K562 (cell line): ENCODE results near the gene CORT. TPM values are rescaled to one million over a fixed set of nuclear protein-coding genes. Genes with fewer than 3 reads are reported as not detected.

Source experiments
- ATAC-seq: fragments of 200-7000 bp; cut with Tn5 transposase; 3 replicates; pipeline ENCODE4 v1.9.1; 2020; ENCODE audit warnings: moderate library complexity
- BruUV-seq: library from RNA; stranded (reverse); fragments of 400-500 nt; replicated peaks from 2 replicates; lab custom pipeline; 2021; lab: Mats Ljungman, UMichigan
- CTCF ChIA-PET: fragments of 300-600 bp; formaldehyde crosslinking; extraction: SDS; loops from one replicate; lab custom pipeline; 2021; ENCODE audit warnings: low intra/inter-chr PET ratio; lab: Yijun Ruan, JAX
- POLR2A ChIA-PET: fragments of 300-600, 350-650 bp; sonication (Branson Sonifier 250); formaldehyde crosslinking; extraction: SDS; loops from one replicate; lab custom pipeline; 2021; ENCODE audit warnings: antibody characterized with exemption, inconsistent platforms; lab: Yijun Ruan, JAX
- DNase-seq, 4 experiments: peaks; one replicate each; pipeline versions ENCODE4 v3.0.0 to v3.0.0-alpha.2; 2011 to 2018; ENCODE audit warnings: low spot score in 3 of 4, mixed read lengths in 3 of 4; ENCODE audit errors: extremely low read depth in 1 of 4
- FAIRE-seq: peaks from 2 replicates; lab custom pipeline; 2011; peaks lifted over from hg19 to GRCh38; lab: Jason Lieb, UNC
- H2AFZ ChIP-seq: 2 replicates; pipeline ENCODE4 v1.6.0; 2011; ENCODE audit warnings: low read depth, low read length, control low read depth, inconsistent platforms
- H3K27ac ChIP-seq: fragments of 200-600 bp; 3 replicates; pipeline ENCODE4 v1.8.0; 2011; ENCODE audit warnings: low read depth, mild to moderate bottlenecking, control low read depth, inconsistent platforms, low read length, moderate library complexity, mixed read lengths; ENCODE audit errors: extremely low read depth
- H3K27me3 ChIP-seq, 2 experiments: fragments of 300-600 bp in 1 of 2; 2 replicates in 1 of 2; 3 replicates in 1 of 2; pipeline versions ENCODE4 v1.6.0 to v1.8.0; 2011; ENCODE audit warnings: inconsistent platforms in 2 of 2, low read length in 2 of 2, mild to moderate bottlenecking in 1 of 2, mixed read lengths in 1 of 2, moderate library complexity in 1 of 2; ENCODE audit not compliant: control insufficient read depth in 2 of 2, insufficient read depth in 2 of 2
- H3K36me3 ChIP-seq: fragments of 300-600 bp; 3 replicates; pipeline ENCODE4 v1.8.0; 2011; ENCODE audit warnings: mild to moderate bottlenecking, low read length, inconsistent platforms; ENCODE audit not compliant: control insufficient read depth, insufficient read depth
- H3K4me1 ChIP-seq, 2 experiments: fragments of 200-600 bp in 1 of 2; replicated peaks in 1 of 2; 2 replicates in 1 of 2; 3 replicates in 1 of 2; pipeline versions ENCODE4 v1.5.1 to v1.8.0; 2011; ENCODE audit warnings: inconsistent platforms in 2 of 2, low read length in 2 of 2, mild to moderate bottlenecking in 1 of 2, mixed read lengths in 1 of 2, moderate library complexity in 1 of 2; ENCODE audit not compliant: control insufficient read depth in 2 of 2, insufficient read depth in 2 of 2
- H3K4me2 ChIP-seq: 2 replicates; pipeline ENCODE4 v1.6.1; 2011; ENCODE audit warnings: low read length, control low read depth, inconsistent platforms, mixed read lengths; ENCODE audit not compliant: insufficient read depth
- H3K4me3 ChIP-seq: fragments of 200-600 bp; sonication (generic), shearing (Covaris generic); 2 replicates; pipeline ENCODE4 v1.5.1; 2016; ENCODE audit warnings: control low read depth, inconsistent platforms
- H3K79me2 ChIP-seq: fragments of 200-600 bp; 3 replicates; pipeline ENCODE4 v1.8.0; 2011; ENCODE audit warnings: low read length, inconsistent platforms; ENCODE audit not compliant: control insufficient read depth, insufficient read depth
- H3K9ac ChIP-seq, 2 experiments: 2 replicates each; pipeline versions ENCODE4 v1.6.0 to v1.6.1; 2011; ENCODE audit warnings: low read depth in 2 of 2, low read length in 2 of 2, control low read depth in 1 of 2, inconsistent platforms in 1 of 2, mild to moderate bottlenecking in 1 of 2, mixed read lengths in 1 of 2; ENCODE audit not compliant: insufficient read depth in 1 of 2
- H3K9me1 ChIP-seq: one replicate; pipeline ENCODE4 v1.6.0; 2011; ENCODE audit warnings: inconsistent platforms, mild to moderate bottlenecking, low read length, moderate library complexity; ENCODE audit not compliant: control insufficient read depth, insufficient read depth
- H3K9me3 ChIP-seq: replicated peaks from 2 replicates; pipeline ENCODE4 v1.5.1; 2011; ENCODE audit warnings: low read depth, low read length, inconsistent platforms; ENCODE audit not compliant: control insufficient read depth, insufficient read depth
- H4K20me1 ChIP-seq: replicated peaks from 2 replicates; pipeline ENCODE4 v1.6.1; 2011; ENCODE audit warnings: low read length, inconsistent platforms, mixed read lengths; ENCODE audit not compliant: control insufficient read depth, insufficient read depth
- CBX2 ChIP-seq: fragments of 200-600 bp; sonication (generic); IDR thresholded peaks from one replicate; pipeline ENCODE4 v1.6.1; 2012; ENCODE audit warnings: mild to moderate bottlenecking, low read length, inconsistent platforms; ENCODE audit not compliant: insufficient read depth, poor library complexity, severe bottlenecking
- COPS2 ChIP-seq: fragments of 450-650 bp; conservative IDR thresholded peaks from 2 replicates; pipeline ENCODE4 v1.6.1; 2016; ENCODE audit warnings: mild to moderate bottlenecking, moderate library complexity
- FOXM1 ChIP-seq, 2 experiments: fragments of 450-650 bp in 1 of 2; sonication (generic) in 1 of 2; formaldehyde crosslinking in 1 of 2; IDR thresholded peaks; 2 replicates each; pipeline versions ENCODE4 v1.6.1 to v1.9.0; 2017 to 2022; ENCODE audit warnings: low read depth in 2 of 2, mild to moderate bottlenecking in 2 of 2, missing genetic modification reagents in 1 of 2, moderate library complexity in 1 of 2
- GABPB2 ChIP-seq: fragments of 250-450 bp; sonication (Bioruptor Pico); conservative IDR thresholded peaks from 2 replicates; pipeline ENCODE4 v1.5.1; 2021; ENCODE audit warnings: mild to moderate bottlenecking
- IRF2 ChIP-seq: sonication (generic); formaldehyde crosslinking; IDR thresholded peaks from 2 replicates; pipeline ENCODE4 v1.8.1; 2022; ENCODE audit warnings: mild to moderate bottlenecking, missing genetic modification reagents
- KDM5B ChIP-seq: fragments of 200-600 bp; sonication (generic); IDR thresholded peaks from 2 replicates; pipeline ENCODE4 v1.6.1; 2012; ENCODE audit warnings: low read depth, mild to moderate bottlenecking, moderate library complexity, low read length, control low read depth, inconsistent platforms; ENCODE audit not compliant: insufficient replicate concordance
- MEF2A ChIP-seq: IDR thresholded peaks from 2 replicates; pipeline ENCODE4 v1.6.1; 2011; ENCODE audit warnings: low read depth, mild to moderate bottlenecking, low read length, moderate library complexity; ENCODE audit not compliant: control insufficient read depth
- POLR2A ChIP-seq: fragments of 450-650 bp; conservative IDR thresholded peaks from 2 replicates; pipeline ENCODE4 v1.6.1; 2016
- POLR2AphosphoS5 ChIP-seq: IDR thresholded peaks from 2 replicates; pipeline ENCODE4 v1.6.1; 2011; ENCODE audit warnings: mild to moderate bottlenecking, low read depth, low read length, moderate library complexity; ENCODE audit not compliant: control insufficient read depth, insufficient read depth
- PRDM10 ChIP-seq: fragments of 450-650 bp; IDR thresholded peaks from 2 replicates; pipeline ENCODE4 v1.6.1; 2018; ENCODE audit not compliant: partially characterized antibody
- PTRF ChIP-seq: fragments of 450-650 bp; IDR thresholded peaks from 2 replicates; pipeline ENCODE4 v1.6.1; 2016; ENCODE audit warnings: mild to moderate bottlenecking, missing genetic modification characterization, missing compliant biosample characterization
- RFX1 ChIP-seq: fragments of 450-650 bp; IDR thresholded peaks from 2 replicates; pipeline ENCODE4 v1.6.1; 2016; ENCODE audit warnings: mild to moderate bottlenecking, moderate library complexity
- YY1 ChIP-seq, 3 experiments: IDR thresholded peaks; 2 replicates each; pipeline ENCODE4 v1.6.1; 2011; ENCODE audit warnings: low read length in 2 of 3, mild to moderate bottlenecking in 2 of 3, moderate library complexity in 2 of 3, borderline replicate concordance in 1 of 3, control low read depth in 1 of 3, low read depth in 1 of 3; ENCODE audit not compliant: insufficient read depth in 3 of 3, insufficient replicate concordance in 2 of 3, control insufficient read depth in 1 of 3, insufficient read length in 1 of 3; ENCODE audit errors: extremely low read depth in 1 of 3
- ZFX ChIP-seq: sonication (generic); formaldehyde crosslinking; IDR thresholded peaks from 2 replicates; pipeline ENCODE4 v1.8.0; 2022; ENCODE audit warnings: mild to moderate bottlenecking, missing genetic modification reagents, moderate library complexity
- ZNF354B ChIP-seq: fragments of 250-450 bp; sonication (Bioruptor Pico); IDR thresholded peaks from 2 replicates; pipeline ENCODE4 v1.4.0; 2020
- WGBS: fragments of 100-300 bp; shearing (Covaris generic); methylation state at CpG from one replicate; pipeline ENCODE4 v1.1.6; 2016; ENCODE audit warnings: low coverage, mixed read lengths; ENCODE audit not compliant: insufficient coverage; ENCODE audit errors: missing lambda C conversion rate; 5-methylcytosine and 5-hydroxymethylcytosine counted together
- in situ Hi-C: fragments of 300-500 bp; cut with MboI; formaldehyde crosslinking; loops from 4 replicates; pipeline ENCODE4 v1.15.0; 2018; ENCODE audit warnings: inconsistent platforms, mixed read lengths
- intact Hi-C: fragments of 100-400 bp; cut with micrococcal nuclease; formaldehyde crosslinking; loops from 2 replicates; pipeline ENCODE4 v1.14.2; 2022
- polyA plus RNA-seq, 8 experiments: library from polyadenylated mRNA; depleted of rRNA in 4 of 8; stranded (reverse) in 5 of 8; unstranded in 3 of 8; fragments of >200 nt; fragmentation: Nextera tagmentation in 2 of 8; fragmentation: Illumina TruSeq in 1 of 8; extraction: Ambion mirVana in 2 of 8; extraction: Trizol in 1 of 8; gene quantifications; 2 replicates each; pipeline versions ENCODE4 v1.2.1 to v1.2.3, GENCODE V29; 2011 to 2014; ENCODE audit warnings: inconsistent platforms in 1 of 8, missing spikeins in 1 of 8
- total RNA-seq, 7 experiments: library from RNA; depleted of rRNA in 6 of 7; stranded (reverse); fragments of >200 nt in 6 of 7; fragmentation: Illumina TruSeq in 2 of 7; extraction: Trizol in 2 of 7; gene quantifications; 2 replicates each; pipeline versions ENCODE4 v1.2.1 to v1.2.3, GENCODE V29; 2011 to 2021; ENCODE audit warnings: low replicate concordance in 1 of 7

The CORT gene
- total and polyA plus RNA-seq, 9 of the 15 experiments (the other 6 are each of a cell fraction or from before 2014, with no cell fraction given): 0.08 to 0.54 (median 0.13) TPM; not detected in 5

GRCh38 chr1:10457875-10458274 is 8.0 kb downstream of the CORT start:
- CTCF ChIA-PET: no interaction called here
- FAIRE-seq (no peak), ATAC-seq (no peak), DNase-seq (no peak)
- peaks cover 12 to 15% of the 10 kb centered on the region in 2 experiments; a peak in 4 of 5 replicates for H3K4me1 ChIP-seq
- no peak overlapping the region for H3K27ac ChIP-seq
- no peak overlapping the region for H2AFZ ChIP-seq
- H3K79me2 ChIP-seq: no peaks in the 10 kb centered on the region
- H3K9ac ChIP-seq: no peak overlapping the region
- POLR2A ChIA-PET: interaction anchor here (1.2 to 1.7 kb wide), 3 partner anchors 14 to 15 kb away, joined by 3 to 6 read pairs (median 5); no protein-coding TSS in a partner anchor
- no peak overlapping the region for H3K4me2 ChIP-seq
- intact Hi-C loops (no loop called here), in situ Hi-C loops (no loop called here)
- no peaks in the 10 kb centered on the region for H3K27me3 ChIP-seq
- no peak overlapping the region for H3K4me3 ChIP-seq
- TF ChIP-seq PRDM10 (no peak), MEF2A (no peak), YY1 (IDR thresholded peaks at IDR 0.05; ENCODE audit: borderline replicate concordance in 1 of 3, control insufficient read depth in 1 of 3, extremely low read depth in 1 of 3, insufficient read depth in 3 of 3, insufficient read length in 1 of 3, insufficient replicate concordance in 2 of 3, low read depth in 1 of 3, low read length in 2 of 3) (no peak), COPS2 (no peak), RFX1 (no peak), ZNF354B (CRISPR knock-in tag) (no peak), ZFX (no peak), KDM5B (no peak), IRF2 (no peak), FOXM1 (IDR thresholded peaks at IDR 0.05; ENCODE audit: low read depth) (no peak), FOXM1 (CRISPR knock-in tag; IDR thresholded peaks at IDR 0.05; ENCODE audit: low read depth) (no peak), POLR2A (no peak; the same call in 1 of the 2 replicates), PTRF (tag) (no peak), CBX2 (no peak), POLR2AphosphoS5 (no peak), GABPB2 (CRISPR knock-in tag) (no peak)
- BruUV-seq: no TSS peak
- peaks cover 45% of the 10 kb centered on the region for H3K36me3 ChIP-seq
- H3K9me1 ChIP-seq: no peaks in the 10 kb centered on the region
- 88% methylated on average over 9 of the region's 9 CpGs for WGBS
- H3K9me3 ChIP-seq: no peaks in the 10 kb centered on the region; the same call in 1 of the 2 replicates
- H4K20me1 ChIP-seq: no peaks in the 10 kb centered on the region
